Body of pancreas (tissue), 4 donors: ENCODE data around the gene CCDC127. TPM values are rescaled to one million over a fixed set of nuclear protein-coding genes. Genes with fewer than 3 reads are reported as not detected.

ENCODE experiments used
- ATAC-seq: fragments of 150-250 bp; one replicate; pipeline ENCODE4 v1.9.1; 2016
- DNase-seq, 4 donors: peaks; one replicate each; pipeline ENCODE4 v3.0.0-alpha.2; 2019
- H3K27ac ChIP-seq, 4 donors: fragments of 200-600 bp; sonication (generic); 1 replicate in 3 of 4; 2 replicates in 1 of 4; pipeline versions ENCODE4 v1.5.1 to v1.6.1; 2016 to 2019; ENCODE audit warnings: mild to moderate bottlenecking in 1 of 4, mixed read lengths in 1 of 4, moderate library complexity in 1 of 4
- H3K27me3 ChIP-seq, 2 donors: fragments of 200-600 bp; sonication (generic); one replicate each; pipeline ENCODE4 v1.6.0; 2016; ENCODE audit warnings: mild to moderate bottlenecking in 1 of 2
- H3K36me3 ChIP-seq, 2 donors: fragments of 200-600 bp; sonication (generic); replicated peaks in 1 of 2; 2 replicates each; pipeline ENCODE4 v1.5.1; 2016; ENCODE audit warnings: low read depth in 2 of 2; ENCODE audit not compliant: insufficient read depth in 1 of 2
- H3K4me1 ChIP-seq: fragments of 200-600 bp; sonication (generic); one replicate; pipeline ENCODE4 v1.6.0; 2016
- H3K4me3 ChIP-seq, 2 donors: fragments of 200-600 bp; sonication (generic); 1 replicate in 1 of 2; 2 replicates in 1 of 2; pipeline ENCODE4 v1.5.1; 2016 to 2019
- H3K9me3 ChIP-seq, 3 donors: fragments of 200-600 bp; sonication (generic); 1 replicate in 2 of 3; 2 replicates in 1 of 3; pipeline ENCODE4 v1.5.1; 2016
- POLR2A ChIP-seq, 3 donors: fragments of 450-650 bp; IDR thresholded peaks; one replicate each; pipeline ENCODE4 v1.6.1; 2016; ENCODE audit warnings: antibody characterized with exemption in 3 of 3, mild to moderate bottlenecking in 2 of 3
- WGBS, 2 donors: methylation state at CpG; one replicate each; pipeline ENCODE4 v1.1.5; 2017; 5-methylcytosine and 5-hydroxymethylcytosine counted together
- intact Hi-C: fragments of 100-400 bp; cut with DNase I; formaldehyde crosslinking; loops from one replicate; pipeline ENCODE4 v1.15.1; 2023
- total RNA-seq, 2 donors: library from RNA; depleted of rRNA; stranded (reverse); fragments of >200 nt; gene quantifications; one replicate each; pipeline ENCODE4 v1.1.0, GENCODE V29; 2016
- TF ChIP-seq, protein P1 (sequence below), 7 experiments: fragments of 450-650 bp in 4 of 7; fragments of 200-600 bp in 3 of 7; sonication (generic) in 3 of 7; IDR thresholded peaks; one replicate each; pipeline ENCODE4 v1.5.1; 2016 to 2019; ENCODE audit warnings: antibody characterized with exemption in 7 of 7

CCDC127 gene
- total RNA-seq, 2 donors from 2014 or later, result 3.9 to 4.0 TPM

DNA sequence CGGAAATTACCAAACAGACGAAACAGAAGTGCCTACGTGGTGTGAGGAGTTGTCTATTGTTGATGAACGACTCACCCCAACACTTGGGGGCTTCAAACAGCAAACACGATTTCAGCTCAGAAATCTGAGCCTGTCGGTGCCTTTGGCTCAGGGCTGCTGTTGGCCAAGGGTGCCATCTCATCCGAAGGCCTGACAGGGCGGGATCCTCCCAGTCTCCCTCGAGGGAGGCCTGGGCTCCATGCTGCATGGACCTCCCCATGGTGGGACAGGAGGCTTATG lies 25.3 kb downstream of the CCDC127 start:
- no peak for ATAC-seq

DNA sequence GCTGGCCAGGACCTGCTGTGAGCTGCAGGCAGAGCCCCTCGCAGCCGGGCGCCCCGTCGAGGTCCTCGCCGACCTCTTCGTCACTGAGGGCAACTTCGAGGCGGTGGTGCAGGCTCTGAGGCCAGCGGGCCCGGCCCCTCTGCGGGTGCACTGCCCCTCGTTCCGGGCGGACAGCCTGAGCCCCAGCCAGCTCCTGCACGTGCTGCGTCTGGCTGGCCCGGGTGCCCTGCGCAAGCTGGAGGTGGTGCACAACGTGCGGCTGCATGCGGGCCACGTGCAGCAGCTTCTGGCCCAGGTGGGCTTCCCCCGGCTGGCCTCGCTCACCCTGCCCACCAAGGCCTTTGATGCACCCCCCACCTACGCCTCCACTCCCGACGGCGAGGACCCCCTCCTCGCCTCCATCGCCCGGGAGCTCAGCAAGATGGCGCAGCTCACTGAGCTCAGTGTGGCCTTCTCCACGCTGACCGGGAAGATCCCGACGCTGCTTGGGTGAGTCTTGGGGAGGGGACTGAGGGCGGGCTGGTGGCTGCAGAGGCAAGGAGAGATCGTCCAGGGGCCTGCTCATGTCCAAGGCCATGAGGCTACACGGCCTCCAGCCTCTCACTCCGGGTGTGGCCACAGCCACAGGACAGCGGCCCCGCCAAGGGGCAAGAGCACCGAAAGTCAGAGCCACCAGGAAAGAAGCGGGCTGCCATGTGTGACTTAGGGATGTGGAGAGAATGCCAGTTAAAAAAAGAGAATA lies 25.8 kb downstream of the CCDC127 start:
- TF ChIP-seq POLR2A (IDR thresholded peaks at IDR 0.05), result no peak
- TF ChIP-seq, protein P1, sequence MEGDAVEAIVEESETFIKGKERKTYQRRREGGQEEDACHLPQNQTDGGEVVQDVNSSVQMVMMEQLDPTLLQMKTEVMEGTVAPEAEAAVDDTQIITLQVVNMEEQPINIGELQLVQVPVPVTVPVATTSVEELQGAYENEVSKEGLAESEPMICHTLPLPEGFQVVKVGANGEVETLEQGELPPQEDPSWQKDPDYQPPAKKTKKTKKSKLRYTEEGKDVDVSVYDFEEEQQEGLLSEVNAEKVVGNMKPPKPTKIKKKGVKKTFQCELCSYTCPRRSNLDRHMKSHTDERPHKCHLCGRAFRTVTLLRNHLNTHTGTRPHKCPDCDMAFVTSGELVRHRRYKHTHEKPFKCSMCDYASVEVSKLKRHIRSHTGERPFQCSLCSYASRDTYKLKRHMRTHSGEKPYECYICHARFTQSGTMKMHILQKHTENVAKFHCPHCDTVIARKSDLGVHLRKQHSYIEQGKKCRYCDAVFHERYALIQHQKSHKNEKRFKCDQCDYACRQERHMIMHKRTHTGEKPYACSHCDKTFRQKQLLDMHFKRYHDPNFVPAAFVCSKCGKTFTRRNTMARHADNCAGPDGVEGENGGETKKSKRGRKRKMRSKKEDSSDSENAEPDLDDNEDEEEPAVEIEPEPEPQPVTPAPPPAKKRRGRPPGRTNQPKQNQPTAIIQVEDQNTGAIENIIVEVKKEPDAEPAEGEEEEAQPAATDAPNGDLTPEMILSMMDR (IDR thresholded peaks at IDR 0.05), result no peak
- Histone ChIP-seq H3K4me1 (peaks cover 24% of the 10 kb centered on the region), H3K27me3 (no peaks in the 10 kb centered on the region), H3K36me3 (no peaks in the 10 kb centered on the region), H3K9me3 (no peaks in the 10 kb centered on the region), H3K4me3 (no peak overlapping the region), H3K27ac (no peak overlapping the region)
- ATAC-seq (no peak), DNase-seq (peak in 1 of 4 donors; percentile 9)
- intact Hi-C loops, result no loop called here
- WGBS, 2 donors, result 87 to 89% methylated on average over 18 to 25 of the region's 46 CpGs

More for the DNA sequence above, 25.3 kb downstream of the CCDC127 start:
- TF ChIP-seq, protein P1 (IDR thresholded peaks at IDR 0.05), result no peak
- no peak for TF ChIP-seq POLR2A (IDR thresholded peaks at IDR 0.05)
- 73 to 82% methylated on average over 9 of the region's 9 CpGs for WGBS, 2 donors
- Histone ChIP-seq H3K4me3 (no peak overlapping the region), H3K4me1 (peaks cover 24% of the 10 kb centered on the region), H3K27me3 (no peaks in the 10 kb centered on the region), H3K9me3 (no peaks in the 10 kb centered on the region), H3K36me3 (no peaks in the 10 kb centered on the region), H3K27ac (no peak overlapping the region)
- DNase-seq, result no peak
- intact Hi-C loops, result no loop called here

DNA sequence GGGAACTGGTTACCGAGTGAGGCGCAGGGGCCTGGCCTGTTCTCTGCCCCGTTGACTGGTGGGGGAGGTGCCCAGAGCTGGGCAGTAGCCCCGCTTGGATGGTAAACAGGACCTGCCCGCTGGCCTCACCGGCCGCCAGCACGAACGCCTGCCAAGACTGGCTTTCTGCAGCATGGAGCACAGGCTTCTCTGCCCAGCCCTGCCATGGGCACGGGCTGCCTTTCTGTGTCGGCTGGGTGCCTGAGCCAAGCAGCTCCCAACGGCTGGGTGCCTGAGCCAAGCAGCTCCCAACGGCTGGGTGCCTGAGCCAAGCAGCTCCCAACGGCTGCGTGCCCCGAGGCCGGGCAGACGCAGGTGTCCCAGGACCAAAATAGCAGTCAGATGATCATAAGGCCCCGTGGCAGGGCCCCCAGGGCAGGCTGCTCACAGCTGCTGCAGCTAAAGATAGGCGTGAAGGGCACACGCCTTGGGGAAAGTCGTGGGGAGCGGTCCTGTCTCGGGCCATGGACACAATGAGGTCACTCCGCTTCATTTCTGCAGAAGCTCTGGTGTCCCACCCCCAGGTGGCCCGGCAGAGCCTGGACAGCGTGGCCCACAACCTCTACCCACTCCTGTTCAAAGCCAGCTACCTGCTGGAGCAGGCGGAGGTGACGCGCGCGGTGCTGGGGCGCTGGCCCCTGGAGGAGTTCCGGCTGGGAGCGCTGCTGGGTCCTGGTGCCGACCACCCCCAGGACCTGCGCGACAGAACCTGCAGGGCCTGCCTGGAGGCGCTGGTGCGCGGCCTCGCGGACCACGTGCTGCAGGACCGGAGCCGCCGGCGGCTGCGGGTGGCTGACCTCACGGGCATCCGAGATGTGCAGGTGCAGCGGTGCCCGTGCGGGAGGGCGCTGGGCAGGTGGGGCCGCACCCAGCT lies 26.7 kb downstream of the CCDC127 start, which contains the start of gene LRRC14B:
LRRC14B (plus strand) TSS at position 460 of the 913 bp plus-strand sequence; CDS start at position 504, 44 bp downstream.
- H3K27ac ChIP-seq, result no peak within 1 kb of the TSS
- no peaks in the 10 kb centered on the region for H3K36me3 ChIP-seq
- peaks cover 24% of the 10 kb centered on the region for H3K4me1 ChIP-seq
- intact Hi-C loops, result no loop called here
- ATAC-seq, result peak; percentile 8
- DNase-seq, result peak in 3 of 4 donors; percentile 25 to 72 (median 57)
- H3K4me3 ChIP-seq, result no peak within 1 kb of the TSS
- TF ChIP-seq POLR2A (IDR thresholded peaks at IDR 0.05), result peak in 1 of 3 donors; percentile 13
- TF ChIP-seq, protein P1 (IDR thresholded peaks at IDR 0.05), result no peak
- no peaks in the 10 kb centered on the region for H3K9me3 ChIP-seq
- no peaks in the 10 kb centered on the region for H3K27me3 ChIP-seq
- 15 to 21% methylated on average over 9 to 54 of the region's 56 CpGs for WGBS, 2 donors

DNA sequence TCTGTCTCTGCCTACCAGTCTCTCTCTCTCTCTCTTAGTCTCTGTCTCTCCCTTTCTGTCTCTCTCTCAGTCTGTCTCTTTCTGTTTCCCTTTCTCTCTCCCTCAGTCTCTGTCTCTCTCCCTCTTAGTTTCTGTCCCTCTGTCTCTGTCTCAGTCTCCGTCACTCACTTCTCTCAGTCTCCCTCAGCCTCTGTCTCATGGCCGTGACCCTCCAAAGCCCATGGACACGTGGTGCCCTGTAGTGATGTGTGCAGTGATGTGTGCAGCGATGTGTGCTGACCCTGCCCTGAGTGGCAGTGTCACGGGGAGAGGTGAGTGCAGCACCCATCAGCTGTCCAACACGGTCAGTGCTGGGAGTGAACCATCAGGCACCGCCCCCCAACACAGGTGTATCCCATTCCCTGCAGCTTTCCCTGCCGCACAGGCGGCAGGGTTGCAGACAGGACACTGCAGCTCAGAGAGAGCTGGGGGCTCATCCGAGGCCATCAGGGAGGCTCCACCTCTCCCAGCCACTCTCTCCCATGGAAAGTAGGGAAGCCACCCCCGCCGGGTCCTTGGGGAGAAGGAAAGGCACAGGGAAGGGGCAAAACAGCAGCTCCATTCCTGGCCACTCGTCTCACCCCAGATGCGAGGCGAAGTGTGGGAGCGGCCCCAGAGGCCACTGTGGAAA lies 27.5 kb downstream of the CCDC127 start:
- Histone ChIP-seq H3K4me1 (peaks cover 24% of the 10 kb centered on the region), H3K27me3 (no peaks in the 10 kb centered on the region), H3K36me3 (no peaks in the 10 kb centered on the region), H3K9me3 (no peaks in the 10 kb centered on the region), H3K27ac (no peak overlapping the region), H3K4me3 (no peak overlapping the region)
- TF ChIP-seq POLR2A (IDR thresholded peaks at IDR 0.05), result no peak
- TF ChIP-seq, protein P1 (IDR thresholded peaks at IDR 0.05), result no peak
- DNase-seq (no peak), ATAC-seq (no peak)
- 56 to 70% methylated on average over 14 to 16 of the region's 16 CpGs for WGBS, 2 donors
- intact Hi-C loops, result no loop called here
